Tibial artery (tissue), 4 donors: Measurements from ENCODE around the gene SIL1.

Source experiments
- DNase-seq, 2 donors: peaks; one replicate each; pipeline ENCODE4 v3.0.0-alpha.2; 2019
- H3K27ac ChIP-seq, 2 donors: fragments of 200-600 bp; sonication (generic) in 1 of 2; 1 replicate in 1 of 2; 2 replicates in 1 of 2; pipeline ENCODE4 v1.5.1; 2018 to 2019; ENCODE audit warnings: mild to moderate bottlenecking in 1 of 2
- H3K27me3 ChIP-seq, 2 donors: fragments of 200-600 bp; sonication (generic) in 1 of 2; one replicate each; pipeline versions ENCODE4 v1.5.1 to v1.6.0; 2016 to 2019
- H3K36me3 ChIP-seq, 3 donors: fragments of 200-600 bp; sonication (generic) in 2 of 3; one replicate each; pipeline ENCODE4 v1.5.1; 2016 to 2019; ENCODE audit warnings: mild to moderate bottlenecking in 2 of 3
- H3K4me1 ChIP-seq, 4 donors: fragments of 200-600 bp; sonication (generic) in 2 of 4; 1 replicate in 3 of 4; 2 replicates in 1 of 4; pipeline ENCODE4 v1.5.1; 2016 to 2019
- H3K4me3 ChIP-seq, 2 donors: fragments of 200-600 bp; sonication (generic) in 1 of 2; 1 replicate in 1 of 2; 2 replicates in 1 of 2; pipeline ENCODE4 v1.5.1; 2018 to 2019; ENCODE audit warnings: mild to moderate bottlenecking in 2 of 2
- H3K9me3 ChIP-seq, 3 donors: fragments of 200-600 bp; sonication (generic) in 1 of 3; one replicate each; pipeline ENCODE4 v1.5.1; 2016 to 2019
- CTCF ChIP-seq, 2 experiments: fragments of 200-600 bp in 1 of 2; fragments of 450-650 bp in 1 of 2; IDR thresholded peaks; one replicate each; pipeline ENCODE4 v1.5.1; 2017 to 2019; ENCODE audit warnings: antibody characterized with exemption in 2 of 2, mild to moderate bottlenecking in 1 of 2, moderate library complexity in 1 of 2
- intact Hi-C: fragments of 100-400 bp; cut with DNase I; formaldehyde crosslinking; loops from one replicate; pipeline ENCODE4 v1.15.0; 2023; ENCODE audit warnings: low total_unique reads

Gene SIL1

GRCh38 chr5:139051392-139051791 is 146.8 kb downstream of the SIL1 start:
- Histone ChIP-seq H3K27ac (no peak overlapping the region), H3K36me3 (peaks cover 4 to 10% (median 10%) of the 10 kb centered on the region in 3 donors), H3K4me1 (no peaks in the 10 kb centered on the region), H3K9me3 (no peaks in the 10 kb centered on the region), H3K27me3 (no peaks in the 10 kb centered on the region), H3K4me3 (no peak overlapping the region)
- no peak for DNase-seq
- TF ChIP-seq CTCF (IDR thresholded peaks at IDR 0.05): no peak
- intact Hi-C loops: no loop called here

DNA sequence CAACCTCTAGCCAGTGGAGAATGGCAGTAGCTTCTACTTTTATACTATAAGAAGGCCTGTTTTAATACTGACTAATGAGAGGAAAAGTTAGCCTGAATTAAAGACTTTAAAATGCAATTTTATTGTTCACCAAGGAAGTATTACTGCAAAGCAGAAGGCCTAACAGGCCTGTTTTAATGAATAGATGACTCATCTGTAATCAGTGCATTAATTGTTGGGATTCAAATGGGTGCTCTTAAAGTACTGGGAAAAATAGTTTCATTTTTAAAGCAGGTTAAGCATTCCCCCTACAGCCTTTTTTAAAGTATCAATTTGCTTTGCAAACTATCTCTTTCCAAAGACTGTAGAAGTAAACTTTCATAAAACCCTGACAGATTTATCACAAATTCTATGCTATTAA is 147.7 kb downstream of the SIL1 start:
- TF ChIP-seq CTCF (IDR thresholded peaks at IDR 0.05): no peak
- intact Hi-C loops: no loop called here
- H3K27ac ChIP-seq: no peak overlapping the region

GRCh38 chr5:139049780-139050179 is 148.4 kb downstream of the SIL1 start:
- TF ChIP-seq CTCF (IDR thresholded peaks at IDR 0.05): no peak
- intact Hi-C loops: no loop called here
- DNase-seq: no peak
- H3K9me3 ChIP-seq: no peaks in the 10 kb centered on the region
- no peaks in the 10 kb centered on the region for H3K27me3 ChIP-seq
- H3K36me3 ChIP-seq: peaks cover 4 to 10% (median 10%) of the 10 kb centered on the region in 3 donors
- no peak overlapping the region for H3K27ac ChIP-seq
- H3K4me3 ChIP-seq: no peak overlapping the region
- no peaks in the 10 kb centered on the region for H3K4me1 ChIP-seq

More for the DNA sequence above, 147.7 kb downstream of the SIL1 start:
- H3K4me3 ChIP-seq: no peak overlapping the region
- no peaks in the 10 kb centered on the region for H3K4me1 ChIP-seq
- peaks cover 4 to 10% (median 10%) of the 10 kb centered on the region in 3 donors for H3K36me3 ChIP-seq
- no peak for DNase-seq
- no peaks in the 10 kb centered on the region for H3K27me3 ChIP-seq
- H3K9me3 ChIP-seq: no peaks in the 10 kb centered on the region

- no peak for DNase-seq
- intact Hi-C loops: no loop called here
- H3K27ac ChIP-seq: no peak overlapping the region
- H3K4me3 ChIP-seq: no peak overlapping the region
- H3K36me3 ChIP-seq: peaks cover 4 to 10% (median 10%) of the 10 kb centered on the region in 3 donors
- no peaks in the 10 kb centered on the region for H3K27me3 ChIP-seq
- H3K4me1 ChIP-seq: no peaks in the 10 kb centered on the region
- no peaks in the 10 kb centered on the region for H3K9me3 ChIP-seq
- TF ChIP-seq CTCF (IDR thresholded peaks at IDR 0.05): no peak
Measured at GRCh38 chr5:139046551-139046950, 151.6 kb downstream of the SIL1 start.

- Histone ChIP-seq H3K27ac (no peak overlapping the region), H3K4me3 (no peak overlapping the region)
Measured at GRCh38 chr5:139043157-139043905, 154.8 kb downstream of the SIL1 start.

More at GRCh38 chr5:139043157-139043905, 154.8 kb downstream of the SIL1 start:
- Histone ChIP-seq H3K27me3 (no peaks in the 10 kb centered on the region), H3K9me3 (no peaks in the 10 kb centered on the region), H3K36me3 (peaks cover 0 to 3% (median 0%) of the 10 kb centered on the region in 3 donors), H3K4me1 (no peaks in the 10 kb centered on the region)
- no peak for DNase-seq
- intact Hi-C loops: no loop called here
- TF ChIP-seq CTCF (IDR thresholded peaks at IDR 0.05): no peak
